Anterior cingulate cortex (tissue), 58 donors: ENCODE measurements around the gene EPHA2.

Source experiments
- DNase-seq, 58 donors: peaks; one replicate each; lab custom pipeline; 2025; lab: John Stamatoyannopoulos, UW

The EPHA2 gene

GRCh38 chr1:16078925-16079656 is 76.8 kb downstream of the EPHA2 start:
- DNase-seq = peak in 55 of 58 donors; percentile 16 to 81 (median 52)

- no peak for DNase-seq
These were observed 78.2 kb downstream of the EPHA2 start for GRCh38 chr1:16077406-16078245.

- no peak for DNase-seq
These were observed 79.0 kb downstream of the EPHA2 start for GRCh38 chr1:16076865-16077238.

GRCh38 chr1:16076031-16076864 is 79.6 kb downstream of the EPHA2 start:
- DNase-seq = peak in 3 of 58 donors; percentile 16 to 39 (median 34)

GRCh38 chr1:16075337-16076030 is 80.4 kb downstream of the EPHA2 start:
- DNase-seq = peak in 30 of 58 donors; percentile 5 to 59 (median 25)
